ENCODE results near the gene ZNF444. TPM values are rescaled to one million over a fixed set of nuclear protein-coding genes. Genes with fewer than 3 reads are reported as not detected.

ZNF444 gene
- total and polyA plus RNA-seq, 2 of the 8 experiments (the other 6 are each of a cell fraction or from before 2014, with no cell fraction given): 49.5 to 54.5 TPM

GRCh38 chr19:56136362-56136761 lies 4.7 kb upstream of the ZNF444 start (continued):
- TF ChIP-seq CTBP2 (IDR thresholded peaks at IDR 0.05; ENCODE audit: borderline replicate concordance, insufficient read depth, insufficient read length, low read length) (no peak), EZH2 (IDR thresholded peaks at IDR 0.05; ENCODE audit: low read depth, low read length, severe bottlenecking) (no peak), SP4 (IDR thresholded peaks at IDR 0.05; ENCODE audit: low read length) (no peak), GTF2F1 (IDR thresholded peaks at IDR 0.05; ENCODE audit: borderline replicate concordance, low read depth, low read length) (no peak), FOSL1 (IDR thresholded peaks at IDR 0.05; ENCODE audit: insufficient read depth, low read depth, low read length) (no peak)

All from H1 (cell line).